Ovary (tissue), 3 donors: Measurements from ENCODE around the gene AP2A2.

Experiments
- CTCF ChIP-seq, 3 donors: fragments of 450-650 bp in 2 of 3; fragments of 200-600 bp in 1 of 3; IDR thresholded peaks; one replicate each; pipeline versions ENCODE4 v1.5.1 to v1.8.0; 2016 to 2022; ENCODE audit warnings: antibody characterized with exemption in 3 of 3, mild to moderate bottlenecking in 1 of 3
- EP300 ChIP-seq: sonication (generic); formaldehyde crosslinking; IDR thresholded peaks from one replicate; pipeline ENCODE4 v1.6.1; 2017; ENCODE audit warnings: antibody characterized with exemption
- POLR2A ChIP-seq: fragments of 450-650 bp; IDR thresholded peaks from one replicate; pipeline ENCODE4 v1.6.1; 2017; ENCODE audit warnings: antibody characterized with exemption, mild to moderate bottlenecking, moderate library complexity
- donor health status: DM: no; HTN: no; CAD: no.

GRCh38 chr11:1029051-1029450 is 103.4 kb downstream of the AP2A2 start:
- TF ChIP-seq POLR2A (no peak), CTCF (IDR thresholded peaks at IDR 0.05) (no peak), EP300 (no peak)
